GM13976 (cell line): Measurements from ENCODE around the gene FDXR.

ENCODE experiments used
- DNase-seq: peaks from one replicate; pipeline ENCODE4 v3.0.0; 2012; ENCODE audit warnings: low spot score
- in situ Hi-C: fragments of 300-500 bp; cut with MboI; formaldehyde crosslinking; loops from one replicate; pipeline ENCODE4 v1.12.0; 2022; ENCODE audit warnings: low sequenced_read_pairs, mixed read lengths, inconsistent platforms; ENCODE audit not compliant: unreplicated experiment
- TF ChIP-seq, protein P1 (sequence below): IDR thresholded peaks from 2 replicates; pipeline ENCODE4 v1.5.1; 2012; ENCODE audit warnings: borderline replicate concordance, mild to moderate bottlenecking; ENCODE audit not compliant: insufficient read depth; ENCODE audit errors: extremely low read depth, missing control alignments, control extremely low read depth

The FDXR gene

GRCh38 chr17:74840989-74841666 is 31.7 kb downstream of the FDXR start:
- TF ChIP-seq, protein P1, sequence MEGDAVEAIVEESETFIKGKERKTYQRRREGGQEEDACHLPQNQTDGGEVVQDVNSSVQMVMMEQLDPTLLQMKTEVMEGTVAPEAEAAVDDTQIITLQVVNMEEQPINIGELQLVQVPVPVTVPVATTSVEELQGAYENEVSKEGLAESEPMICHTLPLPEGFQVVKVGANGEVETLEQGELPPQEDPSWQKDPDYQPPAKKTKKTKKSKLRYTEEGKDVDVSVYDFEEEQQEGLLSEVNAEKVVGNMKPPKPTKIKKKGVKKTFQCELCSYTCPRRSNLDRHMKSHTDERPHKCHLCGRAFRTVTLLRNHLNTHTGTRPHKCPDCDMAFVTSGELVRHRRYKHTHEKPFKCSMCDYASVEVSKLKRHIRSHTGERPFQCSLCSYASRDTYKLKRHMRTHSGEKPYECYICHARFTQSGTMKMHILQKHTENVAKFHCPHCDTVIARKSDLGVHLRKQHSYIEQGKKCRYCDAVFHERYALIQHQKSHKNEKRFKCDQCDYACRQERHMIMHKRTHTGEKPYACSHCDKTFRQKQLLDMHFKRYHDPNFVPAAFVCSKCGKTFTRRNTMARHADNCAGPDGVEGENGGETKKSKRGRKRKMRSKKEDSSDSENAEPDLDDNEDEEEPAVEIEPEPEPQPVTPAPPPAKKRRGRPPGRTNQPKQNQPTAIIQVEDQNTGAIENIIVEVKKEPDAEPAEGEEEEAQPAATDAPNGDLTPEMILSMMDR: no peak
- in situ Hi-C loops: no loop called here
- DNase-seq: no peak

DNA sequence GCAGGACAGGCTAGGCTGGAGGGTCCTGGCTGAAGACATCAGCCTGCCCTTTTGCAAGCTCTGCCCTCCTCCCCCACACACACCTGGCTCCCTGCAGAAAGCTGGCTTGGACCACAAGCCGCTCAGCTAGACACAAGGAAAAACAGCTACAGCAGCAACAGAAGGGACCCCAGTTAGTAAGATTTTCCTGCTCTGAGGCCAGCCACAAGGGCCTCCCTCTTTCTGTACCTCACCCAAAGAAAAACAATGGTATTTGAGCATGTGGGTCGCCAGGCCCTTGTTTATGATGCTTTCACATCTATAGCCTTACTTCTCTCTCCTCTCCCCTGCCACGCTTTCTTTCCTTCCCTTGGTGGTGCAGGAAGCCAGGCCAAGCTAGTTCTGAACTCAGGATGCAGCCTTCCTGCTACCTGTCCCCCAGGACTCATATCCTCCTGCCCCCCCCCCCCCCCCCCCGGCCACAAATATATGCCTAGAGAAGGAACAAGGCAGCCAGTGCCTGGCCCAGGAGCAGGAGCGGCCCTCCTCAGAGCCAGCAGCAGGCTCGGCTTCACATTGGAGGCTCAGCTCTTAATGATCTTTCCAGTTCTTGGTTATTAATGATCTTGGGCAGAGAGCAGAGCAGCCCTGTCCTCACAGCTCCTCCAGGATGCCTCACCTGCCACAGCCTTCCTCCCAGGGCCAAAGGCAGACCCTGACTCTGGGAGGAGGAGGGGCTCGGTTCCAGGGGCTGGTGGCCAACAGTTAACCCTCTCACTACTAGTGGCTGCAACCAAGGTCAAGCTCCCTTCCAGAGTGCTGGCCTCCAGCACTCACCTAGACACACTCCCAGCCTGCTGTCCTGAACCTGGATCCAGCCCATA is 32.6 kb downstream of the FDXR start:
- in situ Hi-C loops: no loop called here
- DNase-seq: no peak
- TF ChIP-seq, protein P1: no peak

GRCh38 chr17:74838274-74838673 is 34.5 kb downstream of the FDXR start:
- no peak for DNase-seq
- TF ChIP-seq, protein P1: no peak
- in situ Hi-C loops: no loop called here

DNA sequence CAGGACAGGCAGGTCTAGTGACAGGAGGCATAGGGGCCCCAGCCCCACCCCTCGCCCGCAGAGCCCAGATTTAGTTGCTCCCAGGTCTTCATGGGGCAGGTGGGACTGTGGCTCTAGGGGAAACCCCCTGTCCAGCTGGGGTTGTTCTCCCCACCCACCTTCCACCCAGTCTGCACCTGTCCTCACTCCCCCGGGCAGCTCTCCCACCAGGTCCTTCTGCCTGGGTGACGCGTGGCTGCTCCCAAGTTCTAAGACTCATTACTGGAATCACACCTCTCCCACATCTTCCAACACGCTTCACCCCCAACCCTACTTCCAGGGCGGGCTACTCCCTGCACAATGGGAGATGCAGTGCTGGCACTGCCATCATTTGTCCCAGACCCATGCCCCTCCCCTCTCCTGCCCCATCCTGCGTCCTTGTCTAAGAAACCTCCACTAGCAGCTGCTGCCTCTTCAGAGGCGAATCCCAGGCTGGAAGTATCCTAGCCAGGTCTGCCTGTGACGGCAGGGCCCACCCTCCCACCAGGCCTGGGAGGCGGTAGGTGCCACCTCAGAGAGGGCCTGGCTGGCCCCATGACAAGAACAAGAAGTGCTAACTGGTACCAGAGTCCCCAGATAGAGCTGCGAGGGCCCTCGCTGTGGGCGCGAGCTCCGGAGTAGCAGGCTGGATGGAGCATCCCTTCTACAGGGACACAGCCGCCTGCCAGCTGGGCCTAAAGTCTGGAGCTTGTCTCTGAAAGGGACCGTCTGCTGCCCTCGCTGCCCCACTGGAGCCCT is 35.9 kb downstream of the FDXR start:
- in situ Hi-C loops: no loop called here
- TF ChIP-seq, protein P1: no peak
- DNase-seq: no peak

DNA sequence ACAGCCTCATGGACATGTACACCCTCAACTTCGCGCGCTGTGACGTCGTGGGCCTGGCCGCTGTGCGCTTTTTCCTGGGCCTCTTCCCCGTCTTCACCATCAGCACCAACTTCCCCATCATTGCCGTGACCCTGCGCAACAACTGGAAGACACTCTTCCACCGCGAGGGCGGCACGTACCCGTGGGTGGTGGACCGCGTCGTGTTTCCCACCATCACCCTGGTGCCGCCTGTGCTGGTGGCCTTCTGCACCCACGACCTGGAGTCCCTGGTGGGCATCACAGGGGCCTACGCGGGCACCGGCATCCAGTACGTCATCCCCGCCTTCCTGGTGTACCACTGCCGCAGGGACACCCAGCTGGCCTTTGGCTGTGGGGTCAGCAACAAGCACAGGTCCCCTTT is 36.6 kb downstream of the FDXR start:
- in situ Hi-C loops: no loop called here
- TF ChIP-seq, protein P1: no peak
- no peak for DNase-seq
